SK-N-SH treated with all-trans-retinoic acid at 6 μM for 48 hours (cell line): ENCODE measurements around the gene FLT1.

ENCODE experiments used
- ISL1 ChIP-seq: fragments of 250-450 bp; sonication (Bioruptor Pico); IDR thresholded peaks from 2 replicates; pipeline ENCODE4 v2.1.2; 2022; ENCODE audit warnings: mild to moderate bottlenecking, moderate library complexity
- PATZ1 ChIP-seq: fragments of 250-450 bp; sonication (Bioruptor Pico); IDR thresholded peaks from 2 replicates; pipeline ENCODE4 v1.8.0; 2020; ENCODE audit warnings: mild to moderate bottlenecking, moderate library complexity, borderline replicate concordance
- RARB ChIP-seq: fragments of 250-450 bp; sonication (Bioruptor Pico); IDR thresholded peaks from 2 replicates; pipeline ENCODE4 v1.8.0; 2021; ENCODE audit warnings: mild to moderate bottlenecking, moderate library complexity
- TCF4 ChIP-seq: fragments of 250-450 bp; sonication (Bioruptor Pico); IDR thresholded peaks from 2 replicates; pipeline ENCODE4 v1.8.0; 2021; ENCODE audit warnings: mild to moderate bottlenecking, moderate library complexity, borderline replicate concordance
- TSHZ2 ChIP-seq: fragments of 250-450 bp; sonication (Bioruptor Pico); IDR thresholded peaks from 2 replicates; pipeline ENCODE4 v1.5.0; 2020; ENCODE audit warnings: mild to moderate bottlenecking, moderate library complexity

DNA sequence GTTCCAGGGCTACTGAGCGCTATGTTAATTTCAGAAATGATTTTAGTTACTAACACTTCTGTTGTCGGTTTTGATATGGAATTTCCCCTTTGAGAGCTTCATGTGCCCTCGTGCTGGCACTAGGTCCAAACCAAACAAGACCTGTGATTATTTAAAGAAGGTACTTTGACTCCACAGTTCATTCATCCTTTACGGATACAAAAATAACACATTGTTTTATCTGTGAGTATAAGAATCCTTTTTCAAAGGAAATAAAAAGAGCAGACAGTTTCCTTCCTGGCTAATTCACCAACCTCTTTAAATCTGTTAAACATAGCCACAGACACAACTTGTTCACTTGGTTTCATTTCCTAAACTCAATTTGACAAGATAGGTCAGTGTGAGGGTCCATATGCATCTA, 141.2 kb downstream of the FLT1 start:
- TF ChIP-seq PATZ1 (no peak), TSHZ2 (no peak), TCF4 (CRISPR knock-in tag) (no peak), ISL1 (CRISPR knock-in tag) (no peak), RARB (CRISPR knock-in tag) (no peak)
